ENCODE measurements around the gene RIPOR3. TPM values are rescaled to one million over a fixed set of nuclear protein-coding genes. Genes with fewer than 3 reads are reported as not detected.
"Not testable (repeated sequence)": the region's sequence is repeated elsewhere in the genome, so short reads cannot be mapped to it uniquely, and the experiment has no call there.

Gene RIPOR3
- total RNA-seq, 4 donors from 2014 or later: 8.2 to 51.2 (median 20.5) TPM

- no peak overlapping the region for H3K27ac ChIP-seq
- TF ChIP-seq CTCF (IDR thresholded peaks at IDR 0.05) (no peak), POLR2A (IDR thresholded peaks at IDR 0.05) (no peak)
- H3K36me3 ChIP-seq: no peaks in the 10 kb centered on the region
- no peaks in the 10 kb centered on the region for H3K9me3 ChIP-seq
- no peak for DNase-seq
- H3K4me3 ChIP-seq: no peak overlapping the region
- H3K27me3 ChIP-seq: no peaks in the 10 kb centered on the region
- H3K4me1 ChIP-seq: peaks cover 0 to 7% (median 0%) of the 10 kb centered on the region in 4 donors
Observed at GRCh38 chr20:50628332-50628731, 63.0 kb downstream of the RIPOR3 start.

DNA sequence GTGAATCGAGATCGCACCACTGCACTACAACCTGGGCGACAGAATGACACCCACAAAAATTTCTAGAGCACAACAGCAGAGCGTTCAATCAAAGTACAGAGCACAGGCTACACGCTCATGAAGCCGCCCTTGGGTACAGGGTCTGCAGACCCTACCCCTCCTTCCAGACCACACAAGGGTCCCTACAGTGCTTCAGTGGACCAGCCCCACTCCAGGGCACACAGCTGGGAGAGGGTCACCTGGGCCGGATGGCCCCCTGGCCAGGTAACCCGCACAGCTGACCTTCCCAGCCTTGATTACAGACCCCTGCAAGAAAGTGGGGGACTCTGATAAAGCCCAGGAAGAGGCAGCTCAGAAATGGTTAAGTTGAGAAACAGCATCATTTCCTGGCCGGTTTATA is 63.6 kb downstream of the RIPOR3 start:
- Histone ChIP-seq H3K4me1 (peaks cover 0 to 7% (median 0%) of the 10 kb centered on the region in 4 donors), H3K9me3 (no peaks in the 10 kb centered on the region), H3K27ac (no peak overlapping the region), H3K27me3 (no peaks in the 10 kb centered on the region), H3K36me3 (no peaks in the 10 kb centered on the region), H3K4me3 (no peak overlapping the region)
- no peak for DNase-seq
- TF ChIP-seq CTCF (IDR thresholded peaks at IDR 0.05) (no peak), POLR2A (IDR thresholded peaks at IDR 0.05) (no peak)

- peak in 4 of 6 experiments; percentile 34 to 54 (median 48) for TF ChIP-seq CTCF (IDR thresholded peaks at IDR 0.05)
- TF ChIP-seq POLR2A (IDR thresholded peaks at IDR 0.05): no peak
- H3K4me3 ChIP-seq: no peak overlapping the region
- no peak overlapping the region for H3K27ac ChIP-seq
- peaks cover 0 to 7% (median 0%) of the 10 kb centered on the region in 4 donors for H3K4me1 ChIP-seq
- no peaks in the 10 kb centered on the region for H3K36me3 ChIP-seq
- DNase-seq: peak in 1 of 3 donors; percentile 53
- peaks cover 0 to 2% (median 0%) of the 10 kb centered on the region in 4 donors for H3K9me3 ChIP-seq
- H3K27me3 ChIP-seq: no peaks in the 10 kb centered on the region
Observed at GRCh38 chr20:50625986-50626677, 65.2 kb downstream of the RIPOR3 start.

- DNase-seq: no peak
- no peak overlapping the region for H3K4me3 ChIP-seq
- H3K36me3 ChIP-seq: no peaks in the 10 kb centered on the region
- H3K4me1 ChIP-seq: peaks cover 0 to 7% (median 0%) of the 10 kb centered on the region in 4 donors
- H3K9me3 ChIP-seq: peaks cover 0 to 5% (median 0%) of the 10 kb centered on the region in 4 donors
- H3K27ac ChIP-seq: no peak overlapping the region
- H3K27me3 ChIP-seq: no peaks in the 10 kb centered on the region
- TF ChIP-seq POLR2A (IDR thresholded peaks at IDR 0.05) (no peak), CTCF (IDR thresholded peaks at IDR 0.05) (no peak)
Observed at GRCh38 chr20:50624351-50625016, 66.9 kb downstream of the RIPOR3 start.

GRCh38 chr20:50621068-50621665 is 70.2 kb downstream of the RIPOR3 start:
- H3K4me1 ChIP-seq: peaks cover 0 to 4% (median 0%) of the 10 kb centered on the region in 4 donors
- no peak overlapping the region for H3K4me3 ChIP-seq
- TF ChIP-seq CTCF (IDR thresholded peaks at IDR 0.05) (no peak), POLR2A (IDR thresholded peaks at IDR 0.05) (no peak)
- H3K27ac ChIP-seq: no peak overlapping the region
- no peak for DNase-seq
- H3K36me3 ChIP-seq: no peaks in the 10 kb centered on the region
- H3K9me3 ChIP-seq: peaks cover 0 to 5% (median 0%) of the 10 kb centered on the region in 4 donors
- no peaks in the 10 kb centered on the region for H3K27me3 ChIP-seq

GRCh38 chr20:50620459-50620858 is 70.9 kb downstream of the RIPOR3 start:
- not testable (repeated sequence) for H3K27ac ChIP-seq, H3K36me3 ChIP-seq, H3K9me3 ChIP-seq, H3K27me3 ChIP-seq, H3K4me1 ChIP-seq, H3K4me3 ChIP-seq, DNase-seq
